KMS-11 (cell line): ENCODE results near the gene VBP1.
A peak's percentile ranks its signal among the peaks of the same experiment; 100 is the strongest.

Source experiments
- H2AFZ ChIP-seq: fragments of 200-600 bp; sonication (generic); 2 replicates; pipeline ENCODE4 v1.6.1; 2016; ENCODE audit warnings: antibody characterized with exemption, mixed run types, low read depth
- H3K27ac ChIP-seq: fragments of 200-600 bp; sonication (generic); 2 replicates; pipeline ENCODE4 v1.6.1; 2016; ENCODE audit warnings: mild to moderate bottlenecking, mixed run types
- H3K27me3 ChIP-seq: fragments of 200-600 bp; sonication (generic); 2 replicates; pipeline ENCODE4 v1.6.1; 2017; ENCODE audit warnings: mild to moderate bottlenecking, low read depth, mixed run types, moderate library complexity; ENCODE audit not compliant: insufficient read depth
- H3K36me3 ChIP-seq: fragments of 200-600 bp; sonication (generic); 2 replicates; pipeline ENCODE4 v1.6.1; 2017; ENCODE audit warnings: mild to moderate bottlenecking, mixed run types; ENCODE audit not compliant: insufficient read depth
- H3K4me1 ChIP-seq: fragments of 200-600 bp; sonication (generic); 2 replicates; pipeline ENCODE4 v1.6.1; 2016; ENCODE audit warnings: mild to moderate bottlenecking, low read depth, mixed run types; ENCODE audit not compliant: poor library complexity, severe bottlenecking
- H3K4me2 ChIP-seq: fragments of 200-600 bp; sonication (generic); 2 replicates; pipeline ENCODE4 v1.7.0; 2016; ENCODE audit warnings: mild to moderate bottlenecking, mixed run types
- H3K4me3 ChIP-seq: fragments of 200-600 bp; sonication (generic); IDR thresholded peaks from 2 replicates; pipeline ENCODE4 v1.6.1; 2017; ENCODE audit warnings: low read depth, low read length, mixed read lengths; ENCODE audit not compliant: insufficient read depth
- H3K79me2 ChIP-seq: fragments of 200-600 bp; sonication (generic); 2 replicates; pipeline ENCODE4 v1.6.1; 2016; ENCODE audit warnings: low read depth, mixed run types; ENCODE audit not compliant: insufficient read depth
- H3K9ac ChIP-seq: fragments of 200-600 bp; sonication (generic); 2 replicates; pipeline ENCODE4 v1.6.1; 2016; ENCODE audit warnings: mild to moderate bottlenecking, mixed run types
- H4K20me1 ChIP-seq: fragments of 200-600 bp; sonication (generic); 2 replicates; pipeline ENCODE4 v1.6.1; 2016; ENCODE audit warnings: mild to moderate bottlenecking, mixed run types; ENCODE audit not compliant: insufficient read depth
- TF ChIP-seq, protein P1 (sequence below): fragments of 200-600 bp; sonication (generic); conservative IDR thresholded peaks from 2 replicates; pipeline ENCODE4 v1.6.1; 2017; ENCODE audit warnings: low read depth, mild to moderate bottlenecking, antibody characterized with exemption, low read length, moderate library complexity, mixed read lengths

Gene VBP1, protein sequence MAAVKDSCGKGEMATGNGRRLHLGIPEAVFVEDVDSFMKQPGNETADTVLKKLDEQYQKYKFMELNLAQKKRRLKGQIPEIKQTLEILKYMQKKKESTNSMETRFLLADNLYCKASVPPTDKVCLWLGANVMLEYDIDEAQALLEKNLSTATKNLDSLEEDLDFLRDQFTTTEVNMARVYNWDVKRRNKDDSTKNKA

DNA sequence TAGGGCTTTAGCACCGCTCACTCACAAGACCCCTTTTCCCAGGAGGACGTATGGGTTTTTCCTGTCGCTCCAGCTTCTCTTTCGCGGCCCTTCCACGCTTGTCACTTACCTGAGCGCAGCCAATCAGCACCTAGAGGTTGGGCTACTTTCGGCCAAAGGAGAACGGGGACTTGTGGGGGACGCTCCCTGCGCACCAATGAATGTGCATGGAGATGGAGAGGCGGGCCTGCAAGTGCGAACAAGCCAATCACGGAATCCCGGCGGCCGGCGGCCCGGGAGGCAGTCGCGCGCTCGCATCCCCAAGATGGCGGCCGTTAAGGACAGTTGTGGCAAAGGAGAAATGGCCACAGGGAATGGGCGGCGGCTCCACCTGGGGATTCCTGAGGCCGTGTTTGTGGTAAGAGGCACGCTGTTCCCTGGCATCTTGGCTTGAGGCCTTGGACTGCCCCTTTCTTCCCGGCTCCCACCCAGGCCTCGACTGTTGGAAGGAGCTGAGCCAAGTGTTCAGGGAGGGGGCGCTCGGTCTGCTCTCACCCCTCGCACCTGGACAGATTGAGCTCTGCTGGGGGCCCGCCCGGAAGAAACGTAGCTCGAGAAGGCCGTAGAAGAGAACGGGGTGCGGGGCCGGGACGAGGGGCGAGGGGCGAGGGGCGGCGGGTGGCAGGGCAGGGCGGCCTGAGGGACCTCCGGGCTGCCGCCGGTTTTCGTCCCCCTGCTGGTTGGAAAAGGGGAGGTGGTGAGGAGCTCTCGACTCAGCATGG lies at the start of gene VBP1:
Gene VBP1, plus strand, starts transcription at position 282 of the 761 bp plus-strand sequence. Its CDS starts 23 bp downstream, at position 305.
- H4K20me1 ChIP-seq, result no peaks in the 10 kb centered on the region
- H3K4me3 ChIP-seq, result no peak within 1 kb of the TSS
- peaks cover 23% of the 10 kb centered on the region for H3K4me1 ChIP-seq
- no peaks in the 10 kb centered on the region for H3K36me3 ChIP-seq
- H3K4me2 ChIP-seq, result peak within 1 kb of the TSS; percentile 88
- peaks cover 29% of the 10 kb centered on the region for H3K79me2 ChIP-seq
- H3K27me3 ChIP-seq, result no peaks in the 10 kb centered on the region
- H3K9ac ChIP-seq, result peak within 1 kb of the TSS; percentile 96
- TF ChIP-seq, protein P1, sequence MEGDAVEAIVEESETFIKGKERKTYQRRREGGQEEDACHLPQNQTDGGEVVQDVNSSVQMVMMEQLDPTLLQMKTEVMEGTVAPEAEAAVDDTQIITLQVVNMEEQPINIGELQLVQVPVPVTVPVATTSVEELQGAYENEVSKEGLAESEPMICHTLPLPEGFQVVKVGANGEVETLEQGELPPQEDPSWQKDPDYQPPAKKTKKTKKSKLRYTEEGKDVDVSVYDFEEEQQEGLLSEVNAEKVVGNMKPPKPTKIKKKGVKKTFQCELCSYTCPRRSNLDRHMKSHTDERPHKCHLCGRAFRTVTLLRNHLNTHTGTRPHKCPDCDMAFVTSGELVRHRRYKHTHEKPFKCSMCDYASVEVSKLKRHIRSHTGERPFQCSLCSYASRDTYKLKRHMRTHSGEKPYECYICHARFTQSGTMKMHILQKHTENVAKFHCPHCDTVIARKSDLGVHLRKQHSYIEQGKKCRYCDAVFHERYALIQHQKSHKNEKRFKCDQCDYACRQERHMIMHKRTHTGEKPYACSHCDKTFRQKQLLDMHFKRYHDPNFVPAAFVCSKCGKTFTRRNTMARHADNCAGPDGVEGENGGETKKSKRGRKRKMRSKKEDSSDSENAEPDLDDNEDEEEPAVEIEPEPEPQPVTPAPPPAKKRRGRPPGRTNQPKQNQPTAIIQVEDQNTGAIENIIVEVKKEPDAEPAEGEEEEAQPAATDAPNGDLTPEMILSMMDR, result peak; percentile 59; the same call in 1 of the 2 replicates
- H2AFZ ChIP-seq, result peak within 1 kb of the TSS; percentile 95
- H3K27ac ChIP-seq, result peak within 1 kb of the TSS; percentile 87

DNA sequence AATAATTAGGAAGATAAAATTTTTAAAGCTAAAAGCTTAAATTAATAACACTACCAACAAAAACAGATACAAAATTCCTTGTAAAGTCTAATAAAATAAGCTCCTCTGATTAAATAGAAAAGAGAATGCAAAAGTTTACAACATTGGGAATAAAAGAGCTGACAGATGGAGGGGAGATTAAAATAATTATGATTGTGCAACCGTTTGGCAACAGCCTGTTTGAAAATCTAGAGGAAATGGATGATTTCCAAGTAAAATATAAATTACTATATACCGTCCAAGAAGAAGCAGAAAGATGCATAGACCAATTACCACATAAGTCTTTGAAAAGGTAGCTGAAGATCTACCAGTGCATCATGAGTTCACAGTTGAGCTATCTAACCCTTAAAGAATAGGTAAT lies 46.4 kb upstream of the VBP1 start:
- H4K20me1 ChIP-seq, result no peaks in the 10 kb centered on the region
- H3K27ac ChIP-seq, result no peak overlapping the region
- H3K4me3 ChIP-seq, result no peak overlapping the region
- no peaks in the 10 kb centered on the region for H3K4me1 ChIP-seq
- H3K79me2 ChIP-seq, result no peaks in the 10 kb centered on the region
- H3K36me3 ChIP-seq, result no peaks in the 10 kb centered on the region
- no peak overlapping the region for H3K4me2 ChIP-seq
- no peak overlapping the region for H3K9ac ChIP-seq
- H2AFZ ChIP-seq, result no peak overlapping the region
- TF ChIP-seq, protein P1, result no peak
- H3K27me3 ChIP-seq, result no peaks in the 10 kb centered on the region

DNA sequence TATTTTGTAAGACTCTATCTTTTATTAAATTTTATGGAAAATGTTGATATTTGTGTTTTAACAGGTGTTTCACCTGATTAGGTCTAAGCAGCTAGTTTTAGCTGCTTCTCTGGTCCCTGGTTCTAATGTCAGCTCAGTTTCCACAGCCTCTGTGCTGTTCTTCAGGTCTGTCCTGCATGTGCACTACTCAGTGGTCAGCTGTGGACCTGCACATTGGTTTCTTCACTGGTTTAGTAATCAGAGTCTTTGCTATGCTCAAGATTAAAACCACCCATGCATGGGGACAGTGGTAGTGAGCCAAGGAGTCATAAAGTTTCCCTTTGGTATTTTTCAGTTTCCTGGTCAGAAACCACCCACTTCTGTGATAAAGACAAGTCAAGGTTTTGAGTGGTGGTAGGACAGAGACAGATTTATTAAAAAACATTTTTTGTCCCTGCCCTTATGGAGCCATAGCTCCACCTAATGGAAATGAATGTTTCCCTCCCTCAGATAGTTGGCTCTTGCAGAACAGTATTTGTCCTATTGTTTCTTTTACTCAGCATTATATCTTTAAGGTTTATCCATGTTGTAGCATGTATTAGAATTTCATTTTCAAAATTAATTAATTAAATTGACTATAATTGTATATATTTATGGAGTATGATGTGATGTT lies 36.8 kb upstream of the VBP1 start:
- Histone ChIP-seq H4K20me1 (no peaks in the 10 kb centered on the region), H3K36me3 (no peaks in the 10 kb centered on the region), H3K4me1 (no peaks in the 10 kb centered on the region), H3K4me3 (no peak overlapping the region), H2AFZ (no peak overlapping the region), H3K27ac (no peak overlapping the region), H3K4me2 (no peak overlapping the region), H3K9ac (no peak overlapping the region), H3K27me3 (no peaks in the 10 kb centered on the region), H3K79me2 (no peaks in the 10 kb centered on the region)
- TF ChIP-seq, protein P1, result 0 out of 2 replicates have a peak, but pooled peaks have one; percentile 15

DNA sequence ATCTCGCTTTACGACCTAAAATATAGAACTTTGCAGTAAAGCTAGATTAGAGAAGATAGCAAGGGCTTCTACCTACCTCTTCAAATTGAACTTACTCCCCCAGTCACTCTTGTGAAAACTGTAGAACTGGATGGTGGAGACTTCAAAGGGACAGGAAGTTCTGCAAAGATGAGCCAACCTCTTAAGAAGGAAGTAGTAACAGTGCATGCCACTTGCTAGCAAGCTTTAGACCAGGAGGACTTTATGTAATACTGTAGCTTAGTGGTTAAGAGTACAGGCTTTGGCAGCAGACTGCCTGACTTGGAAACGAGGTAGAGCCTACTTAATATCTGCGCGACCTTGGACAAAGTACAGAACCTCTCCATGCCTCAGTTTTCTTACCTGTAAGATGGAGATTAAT lies 27.5 kb upstream of the VBP1 start:
- no peak overlapping the region for H3K4me3 ChIP-seq
- H3K4me1 ChIP-seq, result no peaks in the 10 kb centered on the region
- TF ChIP-seq, protein P1, result no peak
- no peak overlapping the region for H2AFZ ChIP-seq
- H4K20me1 ChIP-seq, result no peaks in the 10 kb centered on the region
- no peaks in the 10 kb centered on the region for H3K79me2 ChIP-seq
- H3K27ac ChIP-seq, result no peak overlapping the region
- no peak overlapping the region for H3K9ac ChIP-seq
- H3K27me3 ChIP-seq, result no peaks in the 10 kb centered on the region
- H3K36me3 ChIP-seq, result no peaks in the 10 kb centered on the region
- H3K4me2 ChIP-seq, result no peak overlapping the region
